IPS DF 6.9 (cell line): ENCODE results near the gene MAP3K2.

ENCODE experiments used
- DNase-seq: peaks from one replicate; pipeline ENCODE4 v3.0.0-alpha.2; 2013; ENCODE audit warnings: low read depth, low spot score
- H3K27ac ChIP-seq: one replicate; pipeline ENCODE4 v1.5.1; 2013; ENCODE audit warnings: low read length, control low read depth
- H3K27me3 ChIP-seq: 2 replicates; pipeline ENCODE4 v1.6.1; 2013; ENCODE audit warnings: mild to moderate bottlenecking, low read length; ENCODE audit not compliant: control insufficient read depth, insufficient read depth
- H3K36me3 ChIP-seq: 2 replicates; pipeline ENCODE4 v1.6.1; 2013; ENCODE audit warnings: low read length; ENCODE audit not compliant: control insufficient read depth, insufficient read depth
- H3K4me1 ChIP-seq: 2 replicates; pipeline ENCODE4 v1.6.1; 2013; ENCODE audit warnings: low read length; ENCODE audit not compliant: control insufficient read depth, insufficient read depth
- H3K4me3 ChIP-seq: 2 replicates; pipeline ENCODE4 v1.5.1; 2013; ENCODE audit warnings: mild to moderate bottlenecking, low read length
- H3K9me3 ChIP-seq: 2 replicates; pipeline ENCODE4 v1.6.1; 2013; ENCODE audit warnings: low read length, inconsistent platforms; ENCODE audit not compliant: control insufficient read depth, insufficient read depth
- WGBS: extraction: QIAGEN DNeasy Blood & Tissue Kit; methylation state at CpG from one replicate; pipeline ENCODE4 v1.1.7; 2013; ENCODE audit warnings: mixed read lengths, missing lambda C conversion rate; ENCODE audit not compliant: insufficient read length, insufficient coverage; 5-methylcytosine and 5-hydroxymethylcytosine counted together

MAP3K2 gene

GRCh38 chr2:127351603-127352002 is 36.2 kb downstream of the MAP3K2 start:
- H3K27ac ChIP-seq = no peak overlapping the region
- no peaks in the 10 kb centered on the region for H3K4me1 ChIP-seq
- H3K4me3 ChIP-seq = no peak overlapping the region
- H3K9me3 ChIP-seq = no peaks in the 10 kb centered on the region
- WGBS = no CpG with 5 or more reads among the region's 2 CpGs
- H3K36me3 ChIP-seq = no peaks in the 10 kb centered on the region
- no peak for DNase-seq
- H3K27me3 ChIP-seq = no peaks in the 10 kb centered on the region

- no peaks in the 10 kb centered on the region for H3K4me1 ChIP-seq
- H3K27me3 ChIP-seq = no peaks in the 10 kb centered on the region
- no peaks in the 10 kb centered on the region for H3K9me3 ChIP-seq
- no peak for DNase-seq
- WGBS = no CpG with 5 or more reads among the region's 1 CpG
- no peak overlapping the region for H3K4me3 ChIP-seq
- no peaks in the 10 kb centered on the region for H3K36me3 ChIP-seq
- no peak overlapping the region for H3K27ac ChIP-seq
These were observed 39.3 kb downstream of the MAP3K2 start for GRCh38 chr2:127348426-127349000.

GRCh38 chr2:127347734-127348392 is 39.9 kb downstream of the MAP3K2 start:
- Histone ChIP-seq H3K27me3 (no peaks in the 10 kb centered on the region), H3K4me3 (no peak overlapping the region), H3K4me1 (no peaks in the 10 kb centered on the region), H3K36me3 (no peaks in the 10 kb centered on the region), H3K27ac (no peak overlapping the region), H3K9me3 (no peaks in the 10 kb centered on the region)
- WGBS = no CpG with 5 or more reads among the region's 1 CpG
- no peak for DNase-seq

- DNase-seq = no peak
- Histone ChIP-seq H3K27ac (no peak overlapping the region), H3K4me1 (no peaks in the 10 kb centered on the region), H3K4me3 (no peak overlapping the region), H3K9me3 (no peaks in the 10 kb centered on the region), H3K36me3 (no peaks in the 10 kb centered on the region), H3K27me3 (no peaks in the 10 kb centered on the region)
- WGBS = no CpG with 5 or more reads among the region's 3 CpGs
These were observed 40.8 kb downstream of the MAP3K2 start for GRCh38 chr2:127347015-127347414.

- Histone ChIP-seq H3K27ac (no peak overlapping the region), H3K4me3 (no peak overlapping the region), H3K4me1 (no peaks in the 10 kb centered on the region), H3K36me3 (no peaks in the 10 kb centered on the region), H3K27me3 (no peaks in the 10 kb centered on the region), H3K9me3 (no peaks in the 10 kb centered on the region)
- DNase-seq = no peak
- no CpG with 5 or more reads among the region's 2 CpGs for WGBS
These were observed 44.5 kb downstream of the MAP3K2 start for GRCh38 chr2:127343277-127343676.

GRCh38 chr2:127342101-127342500 is 45.7 kb downstream of the MAP3K2 start:
- Histone ChIP-seq H3K4me1 (no peaks in the 10 kb centered on the region), H3K27ac (no peak overlapping the region), H3K27me3 (no peaks in the 10 kb centered on the region), H3K36me3 (no peaks in the 10 kb centered on the region), H3K4me3 (no peak overlapping the region), H3K9me3 (no peaks in the 10 kb centered on the region)
- no peak for DNase-seq
- WGBS = no CpG with 5 or more reads among the region's 1 CpG

GRCh38 chr2:127332335-127332734 is 55.4 kb downstream of the MAP3K2 start:
- Histone ChIP-seq H3K4me3 (no peak overlapping the region), H3K36me3 (no peaks in the 10 kb centered on the region), H3K4me1 (no peaks in the 10 kb centered on the region), H3K27me3 (no peaks in the 10 kb centered on the region), H3K9me3 (no peaks in the 10 kb centered on the region), H3K27ac (no peak overlapping the region)
- no CpG with 5 or more reads among the region's 1 CpG for WGBS
- DNase-seq = no peak

GRCh38 chr2:127330753-127331152 is 57.0 kb downstream of the MAP3K2 start:
- no peak for DNase-seq
- no peak overlapping the region for H3K4me3 ChIP-seq

GRCh38 chr2:127326289-127326945 is 61.4 kb downstream of the MAP3K2 start:
- WGBS = no CpG with 5 or more reads among the region's 2 CpGs
- Histone ChIP-seq H3K4me1 (no peaks in the 10 kb centered on the region), H3K4me3 (no peak overlapping the region), H3K27ac (no peak overlapping the region), H3K27me3 (no peaks in the 10 kb centered on the region), H3K9me3 (no peaks in the 10 kb centered on the region), H3K36me3 (no peaks in the 10 kb centered on the region)
- no peak for DNase-seq

More at GRCh38 chr2:127330753-127331152, 57.0 kb downstream of the MAP3K2 start:
- no peaks in the 10 kb centered on the region for H3K9me3 ChIP-seq
- no peak overlapping the region for H3K27ac ChIP-seq
- H3K27me3 ChIP-seq = no peaks in the 10 kb centered on the region
- no peaks in the 10 kb centered on the region for H3K4me1 ChIP-seq
- no CpG with 5 or more reads among the region's 1 CpG for WGBS
- H3K36me3 ChIP-seq = no peaks in the 10 kb centered on the region

GRCh38 chr2:127324635-127325034 is 63.1 kb downstream of the MAP3K2 start:
- no CpG with 5 or more reads among the region's 3 CpGs for WGBS
- Histone ChIP-seq H3K4me3 (no peak overlapping the region), H3K36me3 (no peaks in the 10 kb centered on the region), H3K27me3 (no peaks in the 10 kb centered on the region), H3K4me1 (no peaks in the 10 kb centered on the region), H3K27ac (no peak overlapping the region), H3K9me3 (no peaks in the 10 kb centered on the region)
- no peak for DNase-seq

GRCh38 chr2:127321303-127321702 is 66.5 kb downstream of the MAP3K2 start:
- H3K36me3 ChIP-seq = no peaks in the 10 kb centered on the region
- no peaks in the 10 kb centered on the region for H3K9me3 ChIP-seq
- no peaks in the 10 kb centered on the region for H3K4me1 ChIP-seq
- no peak overlapping the region for H3K27ac ChIP-seq
- no peak for DNase-seq
- no peaks in the 10 kb centered on the region for H3K27me3 ChIP-seq
- no peak overlapping the region for H3K4me3 ChIP-seq
